PFSK-1 (cell line): ENCODE results near the gene RPL10A.

Source experiments
- POLR2AphosphoS5 ChIP-seq: IDR thresholded peaks from 2 replicates; pipeline ENCODE4 v1.6.1; 2012; ENCODE audit warnings: low read depth, mild to moderate bottlenecking, control low read depth, low read length, moderate library complexity
- SIN3A ChIP-seq: IDR thresholded peaks from 2 replicates; pipeline ENCODE4 v1.6.1; 2012; ENCODE audit warnings: mild to moderate bottlenecking, low read length, moderate library complexity, borderline replicate concordance; ENCODE audit not compliant: insufficient read depth
- TF ChIP-seq, protein P1 (sequence below), 2 experiments: IDR thresholded peaks; 2 replicates each; pipeline versions ENCODE4 v1.6.1 to v1.8.0; 2011 to 2012; ENCODE audit warnings: low read depth in 2 of 2, low read length in 2 of 2, control low read depth in 1 of 2, inconsistent platforms in 1 of 2, mild to moderate bottlenecking in 1 of 2, moderate library complexity in 1 of 2; ENCODE audit not compliant: insufficient read depth in 1 of 2

DNA sequence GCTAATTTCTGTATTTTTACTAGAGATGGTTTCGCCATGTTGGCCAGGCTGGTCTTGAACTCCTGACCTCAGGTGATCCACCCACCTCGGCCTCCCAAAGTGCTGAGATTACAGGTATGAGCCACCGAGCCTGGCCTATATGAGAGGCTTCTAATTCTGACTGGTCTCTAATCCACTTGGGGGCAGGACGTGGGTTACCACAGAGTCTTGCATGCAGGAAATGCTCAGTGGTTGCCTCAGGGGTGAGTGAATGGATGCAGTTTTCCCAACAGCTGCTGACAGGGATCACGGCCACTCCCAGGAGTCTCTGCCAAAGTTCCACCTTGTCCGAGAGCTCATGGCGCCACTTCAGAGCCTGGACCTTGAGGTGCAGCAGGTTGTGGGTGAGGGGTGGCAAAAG, 22.5 kb upstream of the RPL10A start:
- TF ChIP-seq, protein P1, sequence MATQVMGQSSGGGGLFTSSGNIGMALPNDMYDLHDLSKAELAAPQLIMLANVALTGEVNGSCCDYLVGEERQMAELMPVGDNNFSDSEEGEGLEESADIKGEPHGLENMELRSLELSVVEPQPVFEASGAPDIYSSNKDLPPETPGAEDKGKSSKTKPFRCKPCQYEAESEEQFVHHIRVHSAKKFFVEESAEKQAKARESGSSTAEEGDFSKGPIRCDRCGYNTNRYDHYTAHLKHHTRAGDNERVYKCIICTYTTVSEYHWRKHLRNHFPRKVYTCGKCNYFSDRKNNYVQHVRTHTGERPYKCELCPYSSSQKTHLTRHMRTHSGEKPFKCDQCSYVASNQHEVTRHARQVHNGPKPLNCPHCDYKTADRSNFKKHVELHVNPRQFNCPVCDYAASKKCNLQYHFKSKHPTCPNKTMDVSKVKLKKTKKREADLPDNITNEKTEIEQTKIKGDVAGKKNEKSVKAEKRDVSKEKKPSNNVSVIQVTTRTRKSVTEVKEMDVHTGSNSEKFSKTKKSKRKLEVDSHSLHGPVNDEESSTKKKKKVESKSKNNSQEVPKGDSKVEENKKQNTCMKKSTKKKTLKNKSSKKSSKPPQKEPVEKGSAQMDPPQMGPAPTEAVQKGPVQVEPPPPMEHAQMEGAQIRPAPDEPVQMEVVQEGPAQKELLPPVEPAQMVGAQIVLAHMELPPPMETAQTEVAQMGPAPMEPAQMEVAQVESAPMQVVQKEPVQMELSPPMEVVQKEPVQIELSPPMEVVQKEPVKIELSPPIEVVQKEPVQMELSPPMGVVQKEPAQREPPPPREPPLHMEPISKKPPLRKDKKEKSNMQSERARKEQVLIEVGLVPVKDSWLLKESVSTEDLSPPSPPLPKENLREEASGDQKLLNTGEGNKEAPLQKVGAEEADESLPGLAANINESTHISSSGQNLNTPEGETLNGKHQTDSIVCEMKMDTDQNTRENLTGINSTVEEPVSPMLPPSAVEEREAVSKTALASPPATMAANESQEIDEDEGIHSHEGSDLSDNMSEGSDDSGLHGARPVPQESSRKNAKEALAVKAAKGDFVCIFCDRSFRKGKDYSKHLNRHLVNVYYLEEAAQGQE (IDR thresholded peaks at IDR 0.05; ENCODE audit: insufficient read depth in 1 of 2, low read depth in 2 of 2, low read length in 2 of 2) = no peak
- TF ChIP-seq POLR2AphosphoS5 = no peak
- TF ChIP-seq SIN3A = no peak
